GM19239 (cell line): ENCODE data around the gene NCL.
"Not testable (repeated sequence)": the region's sequence is repeated elsewhere in the genome, so short reads cannot be mapped to it uniquely, and the experiment has no call there.

Source experiments
- DNase-seq: peaks from one replicate; pipeline ENCODE4 v3.0.0; 2011; ENCODE audit warnings: low spot score; ENCODE audit not compliant: insufficient read length
- FAIRE-seq: peaks from 2 replicates; lab custom pipeline; 2011; peaks lifted over from hg19 to GRCh38; lab: Jason Lieb, UNC

NCL gene

DNA sequence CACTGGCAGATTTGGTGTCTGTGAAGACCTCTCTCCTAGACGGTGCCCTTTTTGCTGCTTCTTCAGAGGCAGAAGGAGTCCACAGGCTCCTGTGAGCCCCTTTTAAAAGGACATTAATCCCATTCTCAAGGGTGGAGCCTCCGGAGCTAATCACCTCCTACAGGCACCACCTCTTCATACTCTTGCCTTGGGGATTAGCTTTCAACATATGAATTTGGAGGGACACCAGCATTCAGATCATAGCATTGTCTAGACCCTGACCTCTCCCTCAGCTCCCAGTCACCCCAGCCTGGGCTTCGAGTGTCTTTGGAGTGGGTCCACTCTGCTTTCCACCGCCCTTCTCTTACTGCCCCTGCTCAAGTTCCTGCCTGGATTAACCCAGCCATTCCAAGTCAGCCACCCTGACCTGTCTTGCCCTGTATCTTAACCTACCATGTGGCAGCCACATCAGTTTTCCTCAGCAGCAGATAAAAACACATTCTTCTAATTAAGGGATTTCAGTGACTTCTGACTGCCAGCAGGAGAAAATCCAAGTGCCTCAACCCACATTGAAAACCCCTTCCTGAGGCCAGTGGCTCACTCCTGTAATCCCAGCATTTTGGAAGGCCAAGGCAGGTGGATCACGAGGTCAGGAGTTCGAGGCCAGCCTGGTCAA is 6.1 kb upstream of the NCL start:
- no peak for FAIRE-seq
- no peak for DNase-seq

DNA sequence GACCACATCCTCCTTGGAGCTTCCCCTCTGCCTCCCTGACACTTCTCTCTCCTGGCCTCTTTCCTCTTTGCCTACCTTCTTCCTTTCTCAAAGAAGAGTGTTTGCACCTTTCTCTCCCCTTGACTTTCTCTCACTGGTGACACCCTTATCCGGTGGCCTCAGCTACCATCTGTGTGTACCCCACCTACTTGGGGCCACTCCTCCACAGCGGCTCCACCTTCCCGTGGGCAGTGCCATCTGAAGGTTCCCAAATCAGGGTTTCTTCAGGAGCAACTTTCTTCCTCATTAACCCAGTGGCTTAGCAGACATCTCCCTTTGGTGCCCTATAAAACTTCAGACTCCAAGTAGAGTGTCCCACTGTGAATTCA is 5.3 kb upstream of the NCL start:
- no peak for FAIRE-seq

DNA sequence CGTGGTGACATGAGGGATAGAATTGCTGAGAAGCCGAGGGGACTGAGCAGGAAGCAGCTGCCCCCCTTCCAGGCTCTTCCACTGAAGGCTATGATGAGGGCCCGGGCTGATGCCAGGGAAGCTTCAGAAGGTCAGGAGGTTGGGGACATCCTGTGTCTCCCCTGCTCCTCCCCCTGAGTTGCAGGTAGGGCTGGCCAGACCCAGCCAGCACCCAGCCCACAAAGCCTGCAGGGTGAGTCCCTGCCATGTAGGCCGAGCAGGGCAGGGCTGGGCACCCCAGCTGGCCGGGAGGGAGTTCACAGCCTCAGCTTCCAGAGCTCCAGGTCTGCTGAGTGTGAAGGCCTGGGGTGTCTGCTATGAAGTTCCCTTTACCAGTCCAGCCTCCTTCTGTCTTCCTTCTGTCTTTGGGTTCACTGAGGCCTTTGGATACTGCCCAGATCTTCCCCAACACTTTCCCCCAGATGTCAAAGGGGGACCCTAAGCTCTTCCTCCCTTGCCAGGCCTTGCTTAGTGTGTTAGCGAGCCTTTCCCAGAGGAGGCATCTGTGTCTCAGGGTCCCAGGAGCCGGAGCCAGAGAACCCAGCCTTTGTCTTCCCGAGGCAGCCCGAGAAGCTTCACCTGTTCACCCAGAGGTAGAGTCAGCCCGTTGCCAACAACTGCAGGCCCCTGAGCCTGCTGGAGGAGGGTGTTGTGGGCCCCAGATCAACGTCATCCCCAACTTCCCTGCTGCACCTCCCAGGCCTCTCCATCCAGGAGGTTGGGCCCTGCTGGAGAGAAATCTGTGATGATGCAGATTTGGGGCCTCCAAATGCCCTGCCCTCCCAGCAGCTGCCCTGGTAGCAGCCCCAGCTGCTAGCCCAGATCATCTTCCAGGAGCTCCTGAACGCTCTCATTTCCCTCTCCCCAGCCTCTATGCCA is 3.6 kb upstream of the NCL start:
- FAIRE-seq (no peak), DNase-seq (no peak)

More for the DNA sequence above, 5.3 kb upstream of the NCL start:
- DNase-seq, result no peak

DNA sequence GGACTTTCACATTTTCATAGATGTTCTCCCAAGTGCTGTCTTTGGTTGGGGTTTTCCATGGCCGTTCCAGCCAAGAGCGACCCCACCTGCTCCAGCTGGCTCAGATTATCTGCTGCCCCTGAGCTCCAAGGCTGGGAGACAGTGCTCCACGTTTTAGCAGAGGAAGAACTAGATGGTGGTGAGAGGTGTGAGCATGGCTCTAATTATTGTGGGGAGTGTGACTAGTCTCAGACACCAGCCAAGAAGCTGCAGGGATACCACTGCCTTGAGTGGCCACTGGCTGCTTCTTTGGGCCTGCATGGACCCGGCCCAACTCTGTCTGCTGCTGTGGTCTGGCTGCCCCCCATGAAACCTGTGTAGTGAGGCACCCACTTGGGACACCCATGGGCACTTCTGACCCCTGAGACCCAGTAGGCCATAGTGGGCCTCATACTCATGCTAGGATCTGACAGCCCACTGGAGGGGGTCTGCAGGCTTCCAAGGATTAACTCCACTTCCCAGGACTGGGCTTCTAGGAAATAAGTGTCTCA is 2.8 kb upstream of the NCL start:
- DNase-seq, result no peak
- FAIRE-seq, result no peak

DNA sequence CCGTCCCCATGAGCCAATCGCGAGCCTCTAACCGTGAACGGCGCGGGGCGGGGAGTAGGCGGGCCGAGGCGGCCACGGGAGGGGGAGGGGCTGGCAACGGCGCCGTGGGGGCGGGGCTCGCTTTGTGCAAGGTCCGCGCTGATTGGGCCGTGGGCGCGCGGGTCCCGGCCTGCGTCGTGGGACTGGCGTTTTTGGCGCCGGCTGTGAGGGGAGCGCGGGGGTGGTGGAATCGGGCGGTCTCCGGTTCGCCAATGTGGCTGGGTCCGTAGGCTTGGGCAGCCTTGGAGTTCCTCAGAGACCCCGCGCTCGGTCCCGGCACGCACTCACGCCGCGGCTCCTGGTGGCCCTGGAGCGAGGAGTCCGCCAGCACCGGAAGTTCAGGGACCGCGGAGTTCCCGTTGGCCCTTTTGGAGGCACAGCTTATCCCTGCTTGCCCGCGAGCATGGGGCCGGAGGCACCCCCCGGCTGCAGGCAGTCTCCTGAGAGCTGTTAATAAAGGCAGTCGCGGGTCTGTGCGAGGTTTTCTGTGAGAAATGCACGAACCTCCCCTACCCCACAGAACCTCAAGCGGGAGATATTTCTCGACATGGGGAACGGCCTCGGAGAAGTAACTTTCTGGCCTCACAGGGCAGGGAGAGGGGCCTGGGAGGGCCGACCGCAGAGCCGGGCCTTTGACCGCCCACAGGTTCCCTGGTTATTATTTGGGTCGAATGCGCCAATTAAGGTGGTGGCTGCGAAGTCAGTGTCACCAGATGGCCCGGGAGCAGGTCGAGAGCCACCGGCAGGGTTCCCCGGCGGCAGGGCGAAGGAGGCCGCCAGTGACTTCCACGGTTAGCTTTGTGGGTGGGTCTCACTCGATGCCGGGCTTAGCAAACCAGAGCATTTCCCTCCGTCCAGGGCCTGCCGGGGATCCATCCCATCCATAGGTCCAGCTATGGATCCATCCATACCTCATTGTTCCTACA is 574 bp upstream of the NCL start:
- DNase-seq (peak; percentile 90), FAIRE-seq (no peak)

DNA sequence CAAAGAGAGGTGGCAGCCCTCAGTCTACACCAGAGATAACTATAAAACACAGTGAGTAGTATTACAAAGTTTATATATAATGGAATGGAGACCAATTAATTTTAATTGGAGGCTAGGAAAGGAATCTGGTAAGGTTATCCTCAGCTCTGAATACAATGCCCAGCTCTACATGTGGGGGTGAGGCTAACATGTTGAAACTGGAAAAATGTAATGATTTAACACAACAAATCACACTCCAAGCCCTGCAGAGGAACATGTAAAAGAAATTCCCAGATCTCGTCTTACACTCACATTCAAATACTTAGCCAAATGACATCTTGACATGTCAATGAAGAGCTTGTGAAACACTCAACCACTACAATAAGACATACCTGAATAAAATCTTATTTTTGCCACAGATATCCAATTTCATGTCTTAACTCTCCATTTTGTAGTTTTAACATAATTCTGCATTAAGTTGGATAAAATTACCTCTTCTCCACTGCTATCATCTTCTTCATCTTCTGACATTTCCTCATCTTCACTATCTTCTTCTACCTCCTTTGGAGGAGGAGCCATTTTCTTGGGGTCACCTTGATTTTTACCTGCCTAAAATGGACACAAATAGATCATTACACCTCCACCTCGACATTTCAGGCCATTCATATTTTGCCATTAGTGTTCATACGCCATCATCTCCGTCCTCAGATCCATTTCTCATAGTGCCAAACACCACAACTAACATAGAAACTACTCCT is 1.4 kb downstream of the NCL start:
- no peak for DNase-seq

DNA sequence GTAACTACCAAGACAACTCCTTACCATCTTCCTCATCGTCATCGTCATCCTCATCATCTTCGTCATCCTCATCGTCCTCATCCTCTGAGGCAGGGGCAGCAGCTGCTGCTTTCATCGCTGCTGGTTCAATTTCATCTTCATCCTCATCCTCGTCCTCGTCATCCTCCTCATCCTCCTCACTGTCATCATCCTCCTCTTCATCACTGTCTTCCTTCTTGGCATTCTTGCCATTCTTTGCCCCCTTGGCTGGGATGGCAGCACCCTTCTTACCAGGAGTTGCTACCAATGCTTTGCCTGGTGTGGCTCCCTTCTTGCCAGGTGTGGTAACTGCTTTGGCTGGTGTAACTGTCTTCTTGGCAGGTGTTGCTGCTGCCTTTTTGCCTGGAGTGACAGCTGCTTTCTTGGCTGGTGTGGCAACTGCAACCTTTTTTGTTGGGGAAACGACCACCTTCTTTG is 2.7 kb downstream of the NCL start:
- FAIRE-seq (no peak), DNase-seq (no peak)

More for the DNA sequence above, 1.4 kb downstream of the NCL start:
- peak; percentile 70 for FAIRE-seq

DNA sequence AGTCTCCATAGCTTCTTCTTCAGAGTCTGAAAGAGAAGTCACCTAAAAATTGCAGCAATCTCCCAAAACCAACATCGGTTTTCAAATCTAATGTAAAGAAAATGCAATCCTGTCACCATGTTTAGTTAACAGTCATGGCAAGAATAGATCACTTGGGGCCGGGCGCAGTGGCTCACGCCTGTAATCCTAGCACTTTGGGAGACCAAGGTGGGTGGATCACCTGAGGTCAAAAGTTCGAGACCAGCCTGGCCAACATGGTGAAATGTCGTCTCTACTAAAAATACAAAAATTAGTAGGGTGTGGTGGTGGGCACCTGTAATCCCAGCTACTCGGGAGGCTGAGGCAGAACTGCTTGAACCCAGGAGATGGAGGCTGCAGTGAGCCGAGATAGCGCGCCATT is 3.4 kb downstream of the NCL start:
- FAIRE-seq, DNase-seq: not testable (repeated sequence)

DNA sequence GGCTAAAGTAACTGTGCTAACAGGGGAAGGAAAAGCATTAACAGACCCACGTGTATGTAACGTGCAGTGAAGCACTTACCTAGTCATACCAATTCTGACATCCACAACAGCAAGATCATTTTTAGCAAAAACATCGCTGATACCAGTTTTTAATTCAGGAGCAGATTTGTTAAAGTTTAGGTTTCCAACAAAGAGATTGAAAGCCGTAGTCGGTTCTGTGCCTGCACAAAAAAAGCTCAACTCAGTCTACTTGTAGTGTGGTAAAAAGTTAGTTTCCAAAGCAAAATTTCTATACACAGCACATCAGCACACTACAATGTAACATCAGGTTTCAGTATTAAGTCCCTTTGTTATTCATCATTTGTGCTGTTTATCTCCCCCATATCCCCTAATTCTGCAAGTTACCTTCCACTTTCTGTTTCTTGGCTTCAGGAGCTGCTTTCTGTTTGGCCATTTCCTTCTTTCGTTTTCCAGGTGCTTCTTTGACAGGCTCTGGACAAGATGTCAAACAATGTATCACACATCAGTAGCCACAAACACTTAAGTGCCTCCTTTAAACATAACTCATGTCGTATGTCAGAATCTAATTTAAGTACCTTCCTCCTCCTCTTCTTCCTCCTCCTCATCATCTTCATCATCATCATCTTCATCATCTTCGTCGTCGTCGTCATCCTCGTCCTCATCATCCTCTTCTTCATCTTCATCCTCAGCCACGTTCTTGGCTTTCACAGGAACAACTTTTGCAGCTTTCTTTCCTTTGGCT is 4.0 kb downstream of the NCL start:
- no peak for FAIRE-seq
- no peak for DNase-seq

DNA sequence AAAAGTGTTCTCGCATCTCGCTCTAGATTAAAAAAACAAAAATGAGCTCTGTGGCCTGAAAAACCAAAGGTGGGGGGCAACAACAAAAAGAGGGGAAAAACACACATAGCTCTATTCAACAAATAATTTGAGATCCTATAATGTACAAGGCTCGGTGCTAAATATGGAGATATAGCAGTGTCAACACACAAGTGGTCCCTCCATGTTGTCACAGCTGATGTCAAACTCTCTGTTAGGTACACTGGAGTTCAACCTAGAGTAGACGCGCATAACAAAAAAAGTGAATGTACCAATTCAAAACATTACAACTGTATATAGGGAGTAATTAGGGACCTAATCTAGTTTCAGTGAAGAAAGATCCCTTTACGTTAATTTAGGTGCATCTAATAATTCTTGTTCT is 5.9 kb downstream of the NCL start:
- FAIRE-seq, result no peak
- DNase-seq, result no peak

DNA sequence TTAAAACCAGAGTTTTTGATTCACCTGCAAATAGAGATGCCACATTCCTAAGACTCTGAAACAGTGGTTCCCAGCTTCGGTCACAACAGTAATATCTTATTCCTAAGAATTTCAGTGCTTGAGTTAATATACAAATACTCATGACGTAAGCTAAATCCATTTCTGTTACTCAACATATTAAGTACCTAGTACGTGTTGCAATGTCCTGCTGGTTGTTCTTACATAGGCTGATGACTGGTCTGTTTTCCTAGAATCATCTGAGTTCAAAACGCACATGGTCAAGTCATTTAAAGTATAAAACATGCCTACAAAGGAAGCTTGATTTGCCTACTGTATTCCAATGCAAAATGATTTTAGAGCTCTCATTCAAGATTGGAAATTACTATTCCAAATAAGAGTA is 7.2 kb downstream of the NCL start:
- DNase-seq, result no peak

DNA sequence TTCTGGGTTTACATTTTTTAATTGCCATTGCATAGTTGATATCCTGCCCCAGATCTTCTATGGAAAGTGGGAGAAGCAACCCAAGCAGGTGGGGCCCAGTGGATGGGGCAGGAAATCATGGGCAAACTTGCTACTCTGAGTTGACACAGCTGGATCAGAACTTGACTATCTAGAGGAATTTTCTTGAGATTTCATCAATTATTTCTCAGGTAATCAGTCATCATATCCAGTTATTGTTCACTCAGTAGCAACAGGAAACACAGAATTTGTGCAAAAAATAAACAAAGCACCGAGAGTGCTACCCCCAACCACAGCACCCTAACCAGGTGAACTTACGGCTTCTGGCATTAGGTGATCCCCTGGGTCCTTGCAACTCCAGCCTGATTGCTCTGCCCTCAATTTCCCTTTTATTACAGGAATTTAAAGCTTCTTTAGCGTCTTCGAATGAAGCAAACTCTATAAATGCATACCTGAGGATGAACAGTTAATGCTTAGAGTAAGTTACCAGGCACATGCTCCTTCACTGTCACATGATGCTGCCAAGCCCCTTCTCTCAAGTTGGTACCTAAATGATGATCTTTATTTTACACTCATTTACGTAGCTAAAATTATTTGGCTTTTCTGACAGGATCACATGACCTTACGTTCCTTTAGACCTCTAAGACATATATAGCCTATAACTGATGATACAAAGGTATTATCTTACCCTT is 7.8 kb downstream of the NCL start:
- FAIRE-seq, result no peak
- no peak for DNase-seq

More for the DNA sequence above, 7.2 kb downstream of the NCL start:
- FAIRE-seq, result no peak

DNA sequence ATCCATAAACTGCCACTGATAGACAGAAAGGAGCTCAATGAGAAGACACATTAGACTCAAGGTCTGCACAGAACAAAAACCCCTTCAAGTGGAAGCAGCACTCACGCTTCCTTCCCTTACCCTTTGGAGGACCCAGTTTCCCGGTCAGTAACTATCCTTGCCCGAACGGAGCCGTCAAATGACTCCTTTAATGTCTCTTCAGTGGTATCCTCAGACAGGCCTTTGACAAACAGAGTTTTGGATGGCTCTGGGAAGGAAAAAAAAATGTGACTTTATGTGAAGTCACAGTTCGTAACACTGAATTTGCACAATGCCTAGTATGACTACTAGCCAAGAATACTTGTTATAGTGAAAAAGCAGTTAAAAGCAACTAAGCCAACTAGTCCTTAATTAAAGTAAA is 8.4 kb downstream of the NCL start:
- no peak for DNase-seq

DNA sequence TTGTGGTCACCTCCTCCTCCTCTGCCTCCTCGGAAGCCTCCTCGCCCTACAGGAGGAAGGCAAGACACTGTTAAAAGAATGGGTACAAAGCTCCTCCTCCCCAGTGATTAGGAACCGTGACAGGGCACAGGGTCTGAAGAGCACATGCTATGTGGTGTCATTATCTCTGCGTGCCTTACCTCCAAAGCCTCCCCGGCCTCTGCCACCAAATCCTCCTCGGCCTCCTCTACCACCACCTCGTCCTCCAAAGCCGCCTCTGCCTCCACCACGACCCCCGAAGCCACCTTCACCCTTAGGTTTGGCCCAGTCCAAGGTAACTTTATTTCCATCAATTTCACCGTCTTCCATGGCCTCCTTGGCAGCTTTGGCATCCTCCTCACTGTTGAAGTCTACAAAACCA is 9.1 kb downstream of the NCL start:
- no peak for FAIRE-seq
- DNase-seq, result no peak

More for the DNA sequence above, 8.4 kb downstream of the NCL start:
- no peak for FAIRE-seq

DNA sequence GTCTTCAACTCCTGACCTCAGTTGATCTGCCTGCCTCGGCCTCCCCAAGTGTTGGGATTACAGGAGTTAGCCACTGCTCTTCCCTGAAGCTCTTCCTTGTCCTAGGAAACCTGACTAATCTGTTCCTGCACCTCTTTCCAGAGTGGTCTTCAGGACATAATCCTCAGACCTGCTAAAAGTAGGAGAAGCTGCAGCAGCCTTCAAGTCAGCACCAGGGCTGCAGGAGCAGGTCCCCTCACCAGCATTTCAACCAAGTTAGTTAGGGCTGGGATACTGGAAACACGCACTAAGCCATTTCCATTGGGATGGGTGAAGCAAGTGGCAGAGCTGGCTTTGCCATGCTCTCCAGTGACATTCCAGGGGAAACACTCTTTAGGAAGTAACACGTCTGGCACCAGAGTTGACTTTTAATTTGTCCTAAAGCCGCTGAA is 9.9 kb downstream of the NCL start:
- FAIRE-seq (no peak), DNase-seq (no peak)

DNA sequence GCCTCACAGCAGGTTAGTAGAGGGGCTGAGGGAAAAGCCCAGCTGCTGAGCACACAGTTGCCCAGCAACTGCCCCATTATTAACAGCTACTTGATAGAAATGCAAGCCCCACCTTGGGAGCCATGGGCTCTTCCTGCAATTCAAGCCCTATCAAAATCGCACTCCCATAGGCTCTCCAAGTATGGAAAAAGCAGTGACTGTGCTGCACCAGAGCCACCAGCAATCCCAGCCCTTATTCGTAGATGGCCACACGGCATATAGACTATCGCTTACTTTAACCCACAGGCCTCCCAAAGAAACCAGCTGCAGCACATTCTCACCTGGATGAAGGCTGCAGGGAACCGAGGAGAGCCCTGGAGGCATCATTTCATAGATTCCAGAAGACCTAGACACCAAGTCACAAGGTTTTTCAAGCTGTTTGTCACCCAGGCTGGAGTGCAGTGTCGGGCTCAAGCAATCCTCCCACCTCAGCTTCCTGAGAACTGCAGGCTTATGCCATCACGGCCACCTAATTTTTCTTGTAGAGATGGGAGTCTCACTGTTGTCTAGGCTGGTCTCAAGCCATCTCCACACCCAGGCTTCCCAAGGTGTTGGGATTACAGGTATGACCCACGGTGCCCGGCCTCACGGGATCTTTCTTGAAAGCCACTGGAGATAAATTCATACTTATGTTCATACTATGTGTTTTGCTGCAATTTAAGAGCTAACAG is 11.3 kb downstream of the NCL start:
- DNase-seq, result no peak
- no peak for FAIRE-seq

DNA sequence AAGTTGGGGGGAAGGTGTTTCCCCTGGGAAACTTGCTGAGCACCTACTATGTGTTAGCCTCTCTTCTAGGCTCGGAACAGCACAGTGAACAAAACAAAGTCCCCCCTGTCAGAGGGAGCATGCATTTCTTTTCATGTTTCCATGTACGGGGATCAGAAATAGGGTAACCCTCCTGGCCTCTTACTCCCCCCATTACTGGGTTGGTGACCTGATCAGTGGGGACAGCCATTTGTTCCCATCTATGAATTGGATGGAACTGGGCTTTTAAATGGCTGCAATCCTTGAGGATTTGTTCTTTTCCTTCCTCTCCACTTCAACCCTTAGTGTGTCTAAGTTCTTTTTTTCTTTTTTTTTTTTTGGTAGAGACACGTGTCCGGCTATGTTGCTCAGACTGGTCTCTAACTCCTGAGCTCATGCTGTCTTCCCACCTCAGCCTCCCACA is 13.7 kb downstream of the NCL start:
- DNase-seq (no peak), FAIRE-seq (no peak)
